ENCODE measurements around the gene FLNC.

The FLNC gene

GRCh38 chr7:128884561-128885369 lies 54.6 kb downstream of the FLNC start:
- no peak for TF ChIP-seq ZNF274 (IDR thresholded peaks at IDR 0.05; ENCODE audit: low read depth, low read length)
- H3K4me3 ChIP-seq (ENCODE audit: low read length): no peak overlapping the region

- TF ChIP-seq ZNF274 (IDR thresholded peaks at IDR 0.05; ENCODE audit: low read depth, low read length): no peak
- no peak overlapping the region for H3K4me3 ChIP-seq (ENCODE audit: low read length)
Measured at GRCh38 chr7:128885370-128886187, 55.4 kb downstream of the FLNC start.

- no peak overlapping the region for H3K4me3 ChIP-seq (ENCODE audit: low read length)
- TF ChIP-seq ZNF274 (IDR thresholded peaks at IDR 0.05; ENCODE audit: low read depth, low read length): no peak
Measured at GRCh38 chr7:128886391-128887168, 56.4 kb downstream of the FLNC start.

- no peak overlapping the region for H3K4me3 ChIP-seq (ENCODE audit: low read length)
- no peak for TF ChIP-seq ZNF274 (IDR thresholded peaks at IDR 0.05; ENCODE audit: low read depth, low read length)
Measured at GRCh38 chr7:128887169-128888038, 57.2 kb downstream of the FLNC start.

- no peak for TF ChIP-seq ZNF274 (IDR thresholded peaks at IDR 0.05; ENCODE audit: low read depth, low read length)
- H3K4me3 ChIP-seq (ENCODE audit: low read length): no peak overlapping the region
Measured at GRCh38 chr7:128888039-128888755, 58.0 kb downstream of the FLNC start.

GRCh38 chr7:128888756-128889095 lies 58.5 kb downstream of the FLNC start:
- no peak for TF ChIP-seq ZNF274 (IDR thresholded peaks at IDR 0.05; ENCODE audit: low read depth, low read length)
- no peak overlapping the region for H3K4me3 ChIP-seq (ENCODE audit: low read length)

- TF ChIP-seq ZNF274 (IDR thresholded peaks at IDR 0.05; ENCODE audit: low read depth, low read length): no peak
- H3K4me3 ChIP-seq (ENCODE audit: low read length): no peak overlapping the region
Measured at GRCh38 chr7:128889121-128889520, 58.9 kb downstream of the FLNC start.

- H3K4me3 ChIP-seq (ENCODE audit: low read length): no peak overlapping the region
- TF ChIP-seq ZNF274 (IDR thresholded peaks at IDR 0.05; ENCODE audit: low read depth, low read length): no peak
Measured at GRCh38 chr7:128890306-128891109, 60.3 kb downstream of the FLNC start.

GRCh38 chr7:128891110-128891941 lies 61.1 kb downstream of the FLNC start:
- H3K4me3 ChIP-seq (ENCODE audit: low read length): no peak overlapping the region
- TF ChIP-seq ZNF274 (IDR thresholded peaks at IDR 0.05; ENCODE audit: low read depth, low read length): no peak

- TF ChIP-seq ZNF274 (IDR thresholded peaks at IDR 0.05; ENCODE audit: low read depth, low read length): no peak
- H3K4me3 ChIP-seq (ENCODE audit: low read length): no peak overlapping the region
Measured at GRCh38 chr7:128891942-128892269, 61.7 kb downstream of the FLNC start.

- TF ChIP-seq ZNF274 (IDR thresholded peaks at IDR 0.05; ENCODE audit: low read depth, low read length): no peak
- no peak overlapping the region for H3K4me3 ChIP-seq (ENCODE audit: low read length)
Measured at GRCh38 chr7:128892521-128893250, 62.5 kb downstream of the FLNC start.

Measured in GM08714 (cell line).